ENCODE data around the gene PAOX. TPM values are rescaled to one million over a fixed set of nuclear protein-coding genes. Genes with fewer than 3 reads are reported as not detected.

Gene PAOX
- 9.6 TPM for total RNA-seq

GRCh38 chr10:133379152-133379800, at the start of gene PAOX:
TSS of gene PAOX (plus strand) at chr10:133379262. CDS start at chr10:133379317, 55 bp downstream.
- ATAC-seq (peak; percentile 66), DNase-seq (ENCODE audit: low spot score) (peak; percentile 89)
- intact Hi-C loops (cut with DNase I): no loop called here

GRCh38 chr10:133329491-133330202, 49.4 kb upstream of the PAOX start:
- ATAC-seq: peak; percentile 88
- peak; percentile 94 for DNase-seq (ENCODE audit: low spot score)
- intact Hi-C loops (cut with DNase I): loop anchor here (10.0 kb wide), 1 partner anchor 195 kb away; the partner anchor contains the start of gene CYP2E1

- intact Hi-C loops (cut with DNase I): no loop called here
- ATAC-seq (no peak), DNase-seq (ENCODE audit: low spot score) (peak; percentile 52)
Observed at GRCh38 chr10:133332936-133333699, 45.9 kb upstream of the PAOX start.

DNA sequence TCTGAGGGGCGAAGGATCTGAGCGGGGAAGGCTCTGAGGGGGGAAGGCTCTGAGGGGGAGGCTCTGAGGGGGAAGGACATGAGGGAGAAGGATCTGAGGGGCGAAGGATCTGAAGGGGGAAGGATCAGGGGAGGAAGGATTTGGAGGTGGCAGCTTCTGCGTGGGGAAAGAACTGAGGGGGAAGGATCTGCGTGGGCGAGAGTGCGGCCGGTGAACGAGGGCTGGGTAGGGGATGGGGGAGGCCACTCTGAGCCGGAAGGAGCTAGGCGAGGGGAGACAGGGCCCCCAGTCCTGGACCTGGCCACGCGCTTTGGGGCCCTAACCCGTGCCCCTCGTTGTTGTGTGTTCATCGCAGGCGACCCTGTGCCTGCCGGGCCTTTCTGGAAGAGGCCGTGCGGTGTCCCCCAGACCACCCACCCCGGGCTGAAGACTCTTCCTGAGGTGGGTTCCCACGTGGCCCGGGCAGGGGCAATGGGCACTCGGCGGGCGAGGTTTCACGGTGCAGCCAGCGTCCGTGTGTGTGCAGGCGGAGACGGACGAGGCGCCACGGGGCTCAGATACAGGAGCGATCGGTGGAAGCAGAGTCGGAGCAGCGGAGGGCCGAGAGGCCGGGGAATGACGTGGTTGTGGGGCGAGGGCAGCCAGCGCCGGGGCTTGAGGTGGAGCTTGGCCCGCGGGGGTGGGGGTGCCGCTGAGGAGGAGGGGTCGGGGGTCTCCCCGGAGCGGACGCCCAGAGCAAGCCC, 44.4 kb upstream of the PAOX start:
- ATAC-seq (peak; percentile 45), DNase-seq (ENCODE audit: low spot score) (peak; percentile 63)
- intact Hi-C loops (cut with DNase I): no loop called here

GRCh38 chr10:133335246-133336117, 43.6 kb upstream of the PAOX start:
- intact Hi-C loops (cut with DNase I): no loop called here
- peak; percentile 87 for DNase-seq (ENCODE audit: low spot score)
- peak; percentile 42 for ATAC-seq

DNA sequence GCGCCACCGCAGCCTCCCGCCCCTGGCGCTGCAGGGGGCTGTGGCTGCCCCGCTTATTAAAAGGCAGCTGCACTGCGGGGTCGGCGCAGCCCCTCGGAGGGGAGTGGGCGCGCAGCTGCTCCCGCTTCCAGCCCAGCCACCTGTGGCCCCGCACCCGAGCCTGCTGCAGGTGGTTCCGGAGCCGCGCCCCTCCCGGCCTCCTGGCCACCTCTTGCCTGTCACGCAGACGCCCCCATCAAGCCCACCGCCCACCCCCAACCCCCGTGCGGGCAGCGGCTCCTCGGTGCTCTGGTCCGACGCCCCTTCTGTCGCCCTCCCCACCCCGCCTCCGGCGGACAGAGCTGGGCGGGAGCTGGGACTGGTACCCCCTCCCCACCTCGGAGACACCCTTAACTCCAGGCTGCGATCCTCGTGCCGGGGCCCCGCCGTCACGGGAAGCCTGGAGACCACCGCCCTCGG, 42.9 kb upstream of the PAOX start:
- intact Hi-C loops (cut with DNase I): no loop called here

DNA sequence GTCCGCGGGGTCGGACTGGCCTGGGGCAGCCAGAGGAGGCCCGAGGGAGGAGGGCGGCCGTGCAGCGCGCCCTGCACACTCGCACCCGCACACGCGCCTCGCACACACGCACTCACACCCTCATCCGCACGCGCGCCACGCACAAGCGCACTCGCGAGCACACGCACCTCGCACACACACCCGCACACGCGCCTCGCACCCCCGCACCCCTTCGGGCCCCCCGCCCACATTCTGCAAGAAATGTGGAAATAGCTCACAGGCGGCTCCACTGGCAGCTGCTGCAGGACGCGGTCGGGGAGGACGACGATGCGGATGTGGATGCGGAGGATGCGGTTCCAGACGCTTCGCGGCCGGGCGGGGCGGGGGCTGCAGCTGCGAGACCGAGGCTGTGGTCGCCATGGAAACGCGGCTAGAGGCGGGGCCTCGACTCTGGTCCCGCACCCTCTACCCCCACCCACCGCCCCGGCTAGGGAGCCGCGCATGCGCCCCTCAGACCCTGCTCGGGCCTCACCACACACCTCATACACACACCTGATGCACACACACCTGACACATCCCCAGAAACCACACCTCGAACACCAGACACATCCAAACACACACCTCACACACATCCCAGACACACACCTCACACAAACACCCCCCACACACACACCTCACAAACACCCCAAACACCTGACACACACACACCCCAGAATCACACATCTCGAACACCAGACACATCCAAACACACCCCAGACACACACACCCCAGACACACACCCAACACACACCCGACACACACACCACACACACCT, 42.3 kb upstream of the PAOX start, which contains the start of gene CALY:
TSS of gene CALY (minus strand) at position 320 of the 793 bp plus-strand sequence. CDS start 7,907 bp downstream, outside the sequence.
- no peak for ATAC-seq

More for the DNA sequence above, 42.9 kb upstream of the PAOX start:
- ATAC-seq (no peak), DNase-seq (ENCODE audit: low spot score) (peak; percentile 59)

DNA sequence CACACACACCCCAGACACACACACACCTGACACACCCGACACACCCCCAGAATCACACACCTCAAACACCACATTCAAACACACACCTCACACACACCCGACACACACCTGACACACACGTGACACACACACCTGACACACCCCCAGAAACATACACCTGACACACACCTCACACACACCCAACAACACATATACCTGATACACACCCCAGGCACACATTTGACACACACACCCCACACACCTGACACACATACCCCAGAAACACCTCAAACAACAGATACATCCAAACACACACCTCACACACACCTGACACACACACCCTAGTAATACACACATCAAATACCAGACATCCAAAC, 41.7 kb upstream of the PAOX start:
- ATAC-seq: no peak
- DNase-seq (ENCODE audit: low spot score): no peak
- intact Hi-C loops (cut with DNase I): no loop called here

More for the DNA sequence above, 42.3 kb upstream of the PAOX start, which contains the start of gene CALY:
- DNase-seq (ENCODE audit: low spot score): peak; percentile 66
- intact Hi-C loops (cut with DNase I): no loop called here

DNA sequence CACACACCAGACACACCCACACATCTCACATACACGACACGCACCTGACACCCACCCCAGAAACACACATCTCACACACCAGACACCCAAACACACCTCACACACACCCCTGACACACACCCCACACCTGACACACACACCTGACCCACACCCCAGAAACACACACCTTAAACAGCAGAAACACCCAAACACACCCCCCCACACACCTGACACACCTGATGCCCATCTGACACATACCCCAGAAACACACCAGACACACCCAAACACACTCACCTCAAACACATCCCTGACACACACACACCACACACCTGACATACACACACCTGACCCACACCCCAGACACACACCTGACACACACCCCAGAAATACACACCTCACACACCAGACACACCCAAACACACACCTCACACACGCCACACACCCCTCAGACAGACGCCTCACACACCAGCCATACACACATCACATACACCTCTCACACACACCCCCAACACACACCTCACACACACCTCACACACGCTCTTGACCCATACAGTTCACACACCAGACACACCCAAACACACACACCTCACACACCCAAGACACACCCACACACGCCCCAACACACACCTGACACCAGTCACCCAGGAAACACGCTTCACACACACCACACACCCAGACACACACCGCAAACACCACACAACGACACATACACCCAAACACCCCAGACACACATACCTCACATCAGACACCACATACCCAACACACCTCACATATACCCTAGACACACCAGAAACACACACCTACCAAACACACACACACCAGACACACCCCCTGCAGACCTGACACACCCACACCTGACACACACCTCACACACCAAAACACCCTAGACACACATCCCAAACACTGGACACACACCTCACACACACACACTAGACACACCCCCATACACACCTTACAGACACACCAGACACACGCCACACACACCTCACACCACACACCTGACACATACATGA, 40.7 kb upstream of the PAOX start:
- no peak for ATAC-seq
- no peak for DNase-seq (ENCODE audit: low spot score)
- intact Hi-C loops (cut with DNase I): no loop called here

GRCh38 chr10:133339708-133340380, 39.2 kb upstream of the PAOX start:
- intact Hi-C loops (cut with DNase I): no loop called here
- DNase-seq (ENCODE audit: low spot score): no peak
- ATAC-seq: no peak

DNA sequence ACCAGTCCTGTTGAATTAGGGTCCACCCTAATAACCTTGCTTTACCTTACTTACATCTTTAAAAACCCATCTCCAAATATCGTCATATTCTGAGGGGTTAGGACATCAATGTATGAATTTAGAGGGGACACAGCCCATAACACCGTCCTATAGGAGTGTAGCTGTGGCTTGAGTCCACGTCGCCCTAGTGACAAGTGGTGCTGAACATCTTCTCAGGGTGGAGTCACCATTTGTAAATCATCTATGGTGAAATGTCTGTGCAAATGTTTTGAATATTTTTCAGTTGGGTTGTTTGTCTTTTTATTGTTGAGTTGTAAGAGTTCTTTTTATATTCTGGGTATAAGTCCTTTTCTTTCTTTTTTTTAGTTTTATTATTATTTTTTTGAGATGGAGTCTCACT, 37.1 kb upstream of the PAOX start:
- DNase-seq (ENCODE audit: low spot score) (no peak), ATAC-seq (no peak)
- intact Hi-C loops (cut with DNase I): no loop called here

- intact Hi-C loops (cut with DNase I): no loop called here
- no peak for DNase-seq (ENCODE audit: low spot score)
- no peak for ATAC-seq
Observed at GRCh38 chr10:133342942-133343341, 36.1 kb upstream of the PAOX start.

GRCh38 chr10:133343558-133343957, 35.5 kb upstream of the PAOX start:
- DNase-seq (ENCODE audit: low spot score) (no peak), ATAC-seq (no peak)
- intact Hi-C loops (cut with DNase I): no loop called here

DNA sequence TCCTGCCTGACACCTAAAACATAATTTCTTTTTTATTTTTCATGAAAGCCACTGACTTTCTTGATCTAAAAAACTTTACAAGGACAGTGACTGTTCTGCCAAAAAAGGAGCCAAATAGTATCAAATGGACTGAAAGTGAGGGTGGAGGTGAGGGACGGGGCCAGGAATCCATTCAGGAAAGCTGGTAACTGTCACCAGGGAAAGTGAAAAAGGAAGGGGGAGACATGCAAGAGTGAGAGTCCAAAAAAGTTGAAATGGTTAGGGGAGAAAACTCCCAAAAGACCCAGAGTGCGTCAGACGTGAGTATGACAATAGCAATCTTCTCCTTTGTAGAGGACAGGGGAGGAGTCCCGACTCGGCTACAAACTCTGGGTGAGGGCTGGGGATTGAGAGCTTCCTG, 34.8 kb upstream of the PAOX start:
- no peak for DNase-seq (ENCODE audit: low spot score)
- ATAC-seq: no peak
- intact Hi-C loops (cut with DNase I): no loop called here

DNA sequence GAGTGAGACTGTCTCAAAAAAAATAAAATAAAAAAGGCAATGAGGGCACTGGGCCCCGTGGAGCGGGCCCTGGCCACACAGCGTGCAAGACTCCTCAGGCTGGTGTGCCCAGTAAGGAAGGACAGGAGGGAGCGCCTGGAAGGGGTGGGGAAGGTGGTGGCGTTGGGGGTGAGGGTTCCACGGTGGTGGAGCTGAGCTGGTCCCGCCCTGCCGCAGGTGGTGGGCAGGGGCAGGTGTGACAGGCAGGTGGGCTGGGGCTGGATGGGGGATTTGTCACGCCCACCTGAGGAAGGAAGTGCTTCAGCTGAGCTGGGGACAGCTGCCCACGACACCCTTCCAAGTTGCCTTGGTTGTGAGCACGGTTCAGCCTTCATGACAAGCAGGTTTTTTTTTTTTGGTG, 32.6 kb upstream of the PAOX start:
- intact Hi-C loops (cut with DNase I): no loop called here
- no peak for DNase-seq (ENCODE audit: low spot score)
- peak; percentile 5 for ATAC-seq
